A549 (cell line): Measurements from ENCODE around the gene RAPGEF4.

Experiments used
- CEBPB ChIP-seq, 2 experiments: fragments of >200 bp in 1 of 2; sonication (Bioruptor Twin) in 1 of 2; formaldehyde crosslinking in 1 of 2; IDR thresholded peaks; 2 replicates each; pipeline ENCODE4 v1.6.1; 2012 to 2016
- CHD2 ChIP-seq: fragments of 150-350 bp; IDR thresholded peaks from 2 replicates; pipeline ENCODE4 v1.6.1; 2014; ENCODE audit warnings: low read length; ENCODE audit not compliant: partially characterized antibody
- EP300 ChIP-seq, 2 experiments: fragments of >200 bp; sonication (Bioruptor Twin); formaldehyde crosslinking; IDR thresholded peaks; 2 replicates in 1 of 2; 3 replicates in 1 of 2; pipeline ENCODE4 v1.6.1; 2016 to 2017
- HOXB13 ChIP-seq: fragments of 250-450 bp; sonication (Bioruptor Pico); IDR thresholded peaks from 2 replicates; pipeline ENCODE4 v1.5.0; 2020; ENCODE audit warnings: low read depth, mild to moderate bottlenecking, moderate library complexity
- NPAS2 ChIP-seq: fragments of 250-450 bp; sonication (Bioruptor Pico); IDR thresholded peaks from 2 replicates; pipeline ENCODE4 v1.8.0; 2022; ENCODE audit warnings: mild to moderate bottlenecking, moderate library complexity, borderline replicate concordance
- NR3C1 ChIP-seq: fragments of >200 bp; sonication (Bioruptor Twin); formaldehyde crosslinking; IDR thresholded peaks from 3 replicates; pipeline ENCODE4 v1.6.1; 2017
- SMC3 ChIP-seq: fragments of >200 bp; sonication (Bioruptor Twin); formaldehyde crosslinking; IDR thresholded peaks from 3 replicates; pipeline ENCODE4 v1.6.1; 2018; ENCODE audit warnings: inconsistent platforms
- TF ChIP-seq, protein P1 (sequence below): fragments of 200-600 bp; sonication (generic); IDR thresholded peaks from 2 replicates; pipeline ENCODE4 v1.6.1; 2016; ENCODE audit warnings: antibody characterized with exemption, mild to moderate bottlenecking, moderate library complexity
- TF ChIP-seq, protein P2 (sequence below): fragments of >200 bp; sonication (Bioruptor Twin); formaldehyde crosslinking; IDR thresholded peaks from 3 replicates; pipeline ENCODE4 v1.5.1; 2016

DNA sequence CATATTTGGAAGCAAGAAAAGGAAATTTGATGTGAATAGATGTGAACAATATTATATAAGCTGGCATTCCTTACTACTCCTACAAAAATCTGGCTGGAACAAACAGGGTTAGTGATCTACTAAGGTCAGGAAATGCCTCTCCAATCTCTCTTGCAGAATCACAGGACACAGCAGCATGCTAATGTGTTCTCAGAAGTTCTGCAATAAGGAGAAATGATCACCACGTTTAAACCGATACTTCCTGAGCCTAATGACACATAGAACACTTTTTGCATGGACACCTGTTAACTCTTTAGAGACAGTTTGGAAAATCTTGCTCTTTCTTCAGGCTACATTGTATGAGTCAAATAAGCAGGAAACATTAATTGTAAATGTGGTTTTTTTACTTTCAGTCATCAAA lies 250.4 kb downstream of the RAPGEF4 start:
- TF ChIP-seq NPAS2 (CRISPR knock-in tag) (no peak), SMC3 (no peak), EP300 (IDR thresholded peaks at IDR 0.05) (no peak), HOXB13 (CRISPR knock-in tag) (no peak), CHD2 (no peak), CEBPB (IDR thresholded peaks at IDR 0.05) (no peak), NR3C1 (no peak)
- TF ChIP-seq, protein P1, sequence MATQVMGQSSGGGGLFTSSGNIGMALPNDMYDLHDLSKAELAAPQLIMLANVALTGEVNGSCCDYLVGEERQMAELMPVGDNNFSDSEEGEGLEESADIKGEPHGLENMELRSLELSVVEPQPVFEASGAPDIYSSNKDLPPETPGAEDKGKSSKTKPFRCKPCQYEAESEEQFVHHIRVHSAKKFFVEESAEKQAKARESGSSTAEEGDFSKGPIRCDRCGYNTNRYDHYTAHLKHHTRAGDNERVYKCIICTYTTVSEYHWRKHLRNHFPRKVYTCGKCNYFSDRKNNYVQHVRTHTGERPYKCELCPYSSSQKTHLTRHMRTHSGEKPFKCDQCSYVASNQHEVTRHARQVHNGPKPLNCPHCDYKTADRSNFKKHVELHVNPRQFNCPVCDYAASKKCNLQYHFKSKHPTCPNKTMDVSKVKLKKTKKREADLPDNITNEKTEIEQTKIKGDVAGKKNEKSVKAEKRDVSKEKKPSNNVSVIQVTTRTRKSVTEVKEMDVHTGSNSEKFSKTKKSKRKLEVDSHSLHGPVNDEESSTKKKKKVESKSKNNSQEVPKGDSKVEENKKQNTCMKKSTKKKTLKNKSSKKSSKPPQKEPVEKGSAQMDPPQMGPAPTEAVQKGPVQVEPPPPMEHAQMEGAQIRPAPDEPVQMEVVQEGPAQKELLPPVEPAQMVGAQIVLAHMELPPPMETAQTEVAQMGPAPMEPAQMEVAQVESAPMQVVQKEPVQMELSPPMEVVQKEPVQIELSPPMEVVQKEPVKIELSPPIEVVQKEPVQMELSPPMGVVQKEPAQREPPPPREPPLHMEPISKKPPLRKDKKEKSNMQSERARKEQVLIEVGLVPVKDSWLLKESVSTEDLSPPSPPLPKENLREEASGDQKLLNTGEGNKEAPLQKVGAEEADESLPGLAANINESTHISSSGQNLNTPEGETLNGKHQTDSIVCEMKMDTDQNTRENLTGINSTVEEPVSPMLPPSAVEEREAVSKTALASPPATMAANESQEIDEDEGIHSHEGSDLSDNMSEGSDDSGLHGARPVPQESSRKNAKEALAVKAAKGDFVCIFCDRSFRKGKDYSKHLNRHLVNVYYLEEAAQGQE: no peak
- TF ChIP-seq, protein P2, sequence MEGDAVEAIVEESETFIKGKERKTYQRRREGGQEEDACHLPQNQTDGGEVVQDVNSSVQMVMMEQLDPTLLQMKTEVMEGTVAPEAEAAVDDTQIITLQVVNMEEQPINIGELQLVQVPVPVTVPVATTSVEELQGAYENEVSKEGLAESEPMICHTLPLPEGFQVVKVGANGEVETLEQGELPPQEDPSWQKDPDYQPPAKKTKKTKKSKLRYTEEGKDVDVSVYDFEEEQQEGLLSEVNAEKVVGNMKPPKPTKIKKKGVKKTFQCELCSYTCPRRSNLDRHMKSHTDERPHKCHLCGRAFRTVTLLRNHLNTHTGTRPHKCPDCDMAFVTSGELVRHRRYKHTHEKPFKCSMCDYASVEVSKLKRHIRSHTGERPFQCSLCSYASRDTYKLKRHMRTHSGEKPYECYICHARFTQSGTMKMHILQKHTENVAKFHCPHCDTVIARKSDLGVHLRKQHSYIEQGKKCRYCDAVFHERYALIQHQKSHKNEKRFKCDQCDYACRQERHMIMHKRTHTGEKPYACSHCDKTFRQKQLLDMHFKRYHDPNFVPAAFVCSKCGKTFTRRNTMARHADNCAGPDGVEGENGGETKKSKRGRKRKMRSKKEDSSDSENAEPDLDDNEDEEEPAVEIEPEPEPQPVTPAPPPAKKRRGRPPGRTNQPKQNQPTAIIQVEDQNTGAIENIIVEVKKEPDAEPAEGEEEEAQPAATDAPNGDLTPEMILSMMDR: no peak
